Effector memory CD8-positive, alpha-beta T cell (primary cell): Measurements from ENCODE around the gene HCN1.

Experiments used
- ATAC-seq: fragments of 150-1000 bp; cut with Tn5 transposase; replicated peaks from 2 replicates; pipeline ENCODE4 v1.10.0; 2021; ENCODE audit warnings: mild to moderate bottlenecking, moderate library complexity
- DNase-seq, 3 experiments: peaks; one replicate each; pipeline ENCODE4 v3.0.0; 2021
- H3K27ac Mint-ChIP-seq, 2 donors: one replicate each; pipeline ENCODE4 v1.8.0; 2022; ENCODE audit warnings: mild to moderate bottlenecking in 2 of 2, mixed read lengths in 2 of 2, moderate library complexity in 2 of 2
- H3K27me3 Mint-ChIP-seq, 2 donors: one replicate each; pipeline ENCODE4 v1.8.0; 2022; ENCODE audit warnings: mixed read lengths in 2 of 2
- H3K36me3 Mint-ChIP-seq: one replicate; pipeline ENCODE4 v1.8.0; 2022; ENCODE audit warnings: mild to moderate bottlenecking, moderate library complexity, mixed read lengths; ENCODE audit not compliant: insufficient read depth
- H3K4me1 Mint-ChIP-seq, 2 donors: one replicate each; pipeline ENCODE4 v1.8.0; 2022; ENCODE audit warnings: low read depth in 2 of 2, mixed read lengths in 2 of 2
- H3K4me3 Mint-ChIP-seq, 2 donors: one replicate each; pipeline ENCODE4 v1.8.0; 2022; ENCODE audit warnings: mild to moderate bottlenecking in 2 of 2, mixed read lengths in 2 of 2, moderate library complexity in 2 of 2
- H3K9me3 Mint-ChIP-seq, 2 donors: one replicate each; pipeline ENCODE4 v1.8.0; 2022; ENCODE audit warnings: mixed read lengths in 2 of 2

HCN1 gene

GRCh38 chr5:45677524-45677923 is 18.7 kb downstream of the HCN1 start:
- H3K36me3 Mint-ChIP-seq, result no peaks in the 10 kb centered on the region
- no peaks in the 10 kb centered on the region for H3K4me1 Mint-ChIP-seq
- no peaks in the 10 kb centered on the region for H3K27me3 Mint-ChIP-seq
- no peak overlapping the region for H3K27ac Mint-ChIP-seq
- DNase-seq (no peak), ATAC-seq (no peak)
- H3K9me3 Mint-ChIP-seq, result peaks cover 12 to 18% of the 10 kb centered on the region in 2 donors
- H3K4me3 Mint-ChIP-seq, result no peak overlapping the region

- Mint-ChIP-seq H3K27me3 (no peaks in the 10 kb centered on the region), H3K9me3 (peaks cover 15 to 18% of the 10 kb centered on the region in 2 donors), H3K4me3 (no peak overlapping the region), H3K36me3 (no peaks in the 10 kb centered on the region), H3K27ac (no peak overlapping the region), H3K4me1 (no peaks in the 10 kb centered on the region)
- no peak for ATAC-seq
- no peak for DNase-seq
Measured at GRCh38 chr5:45672271-45672670, 23.9 kb downstream of the HCN1 start.

- H3K27ac Mint-ChIP-seq, result no peak overlapping the region
- no peak overlapping the region for H3K4me3 Mint-ChIP-seq
- ATAC-seq, result no peak
- H3K27me3 Mint-ChIP-seq, result no peaks in the 10 kb centered on the region
- no peaks in the 10 kb centered on the region for H3K36me3 Mint-ChIP-seq
- DNase-seq, result no peak
- H3K4me1 Mint-ChIP-seq, result no peaks in the 10 kb centered on the region
- H3K9me3 Mint-ChIP-seq, result peaks cover 15 to 29% of the 10 kb centered on the region in 2 donors
Measured at GRCh38 chr5:45648744-45649143, 47.4 kb downstream of the HCN1 start.

- Mint-ChIP-seq H3K27me3 (no peaks in the 10 kb centered on the region), H3K4me1 (no peaks in the 10 kb centered on the region), H3K27ac (no peak overlapping the region), H3K36me3 (no peaks in the 10 kb centered on the region), H3K9me3 (peaks cover 11 to 17% of the 10 kb centered on the region in 2 donors), H3K4me3 (no peak overlapping the region)
- ATAC-seq (no peak), DNase-seq (no peak)
Measured at GRCh38 chr5:45643056-45643455, 53.1 kb downstream of the HCN1 start.

GRCh38 chr5:45642370-45642769 is 53.8 kb downstream of the HCN1 start:
- no peaks in the 10 kb centered on the region for H3K4me1 Mint-ChIP-seq
- H3K36me3 Mint-ChIP-seq, result no peaks in the 10 kb centered on the region
- H3K27me3 Mint-ChIP-seq, result no peaks in the 10 kb centered on the region
- H3K4me3 Mint-ChIP-seq, result no peak overlapping the region
- peaks cover 7 to 19% of the 10 kb centered on the region in 2 donors for H3K9me3 Mint-ChIP-seq
- H3K27ac Mint-ChIP-seq, result no peak overlapping the region
- DNase-seq, result no peak
- no peak for ATAC-seq

GRCh38 chr5:45639040-45639439 is 57.1 kb downstream of the HCN1 start:
- no peaks in the 10 kb centered on the region for H3K4me1 Mint-ChIP-seq
- H3K27ac Mint-ChIP-seq, result no peak overlapping the region
- DNase-seq (no peak), ATAC-seq (no peak)
- peaks cover 9 to 30% of the 10 kb centered on the region in 2 donors for H3K9me3 Mint-ChIP-seq
- no peak overlapping the region for H3K4me3 Mint-ChIP-seq
- H3K36me3 Mint-ChIP-seq, result no peaks in the 10 kb centered on the region
- H3K27me3 Mint-ChIP-seq, result no peaks in the 10 kb centered on the region

GRCh38 chr5:45627076-45627656 is 69.0 kb downstream of the HCN1 start:
- H3K27me3 Mint-ChIP-seq, result no peaks in the 10 kb centered on the region
- no peak overlapping the region for H3K4me3 Mint-ChIP-seq
- DNase-seq, result no peak
- no peaks in the 10 kb centered on the region for H3K4me1 Mint-ChIP-seq
- peaks cover 12 to 13% of the 10 kb centered on the region in 2 donors for H3K9me3 Mint-ChIP-seq
- no peaks in the 10 kb centered on the region for H3K36me3 Mint-ChIP-seq
- H3K27ac Mint-ChIP-seq, result no peak overlapping the region
- no peak for ATAC-seq

GRCh38 chr5:45623832-45624231 is 72.3 kb downstream of the HCN1 start:
- Mint-ChIP-seq H3K27ac (no peak overlapping the region), H3K36me3 (no peaks in the 10 kb centered on the region), H3K9me3 (peaks cover 16 to 18% of the 10 kb centered on the region in 2 donors), H3K4me1 (no peaks in the 10 kb centered on the region), H3K27me3 (no peaks in the 10 kb centered on the region), H3K4me3 (no peak overlapping the region)
- ATAC-seq (no peak), DNase-seq (no peak)

GRCh38 chr5:45622365-45622764 is 73.8 kb downstream of the HCN1 start:
- Mint-ChIP-seq H3K4me1 (no peaks in the 10 kb centered on the region), H3K4me3 (no peak overlapping the region), H3K36me3 (no peaks in the 10 kb centered on the region), H3K27me3 (no peaks in the 10 kb centered on the region), H3K27ac (no peak overlapping the region), H3K9me3 (peaks cover 22 to 30% of the 10 kb centered on the region in 2 donors)
- DNase-seq, result no peak
- ATAC-seq, result no peak

- DNase-seq (no peak), ATAC-seq (no peak)
- Mint-ChIP-seq H3K4me3 (no peak overlapping the region), H3K27me3 (no peaks in the 10 kb centered on the region), H3K36me3 (no peaks in the 10 kb centered on the region), H3K27ac (no peak overlapping the region), H3K4me1 (no peaks in the 10 kb centered on the region), H3K9me3 (peaks cover 12 to 18% of the 10 kb centered on the region in 2 donors)
Measured at GRCh38 chr5:45617859-45618416, 78.2 kb downstream of the HCN1 start.

GRCh38 chr5:45609661-45610060 is 86.5 kb downstream of the HCN1 start:
- no peaks in the 10 kb centered on the region for H3K27me3 Mint-ChIP-seq
- no peak for ATAC-seq
- H3K36me3 Mint-ChIP-seq, result no peaks in the 10 kb centered on the region
- peaks cover 0 to 4% of the 10 kb centered on the region in 2 donors for H3K9me3 Mint-ChIP-seq
- no peak overlapping the region for H3K4me3 Mint-ChIP-seq
- no peak for DNase-seq
- H3K27ac Mint-ChIP-seq, result no peak overlapping the region
- no peaks in the 10 kb centered on the region for H3K4me1 Mint-ChIP-seq

GRCh38 chr5:45604092-45604491 is 92.1 kb downstream of the HCN1 start:
- DNase-seq (no peak), ATAC-seq (no peak)
- Mint-ChIP-seq H3K36me3 (no peaks in the 10 kb centered on the region), H3K27me3 (no peaks in the 10 kb centered on the region), H3K9me3 (peaks cover 11% of the 10 kb centered on the region in 2 donors), H3K4me1 (no peaks in the 10 kb centered on the region), H3K4me3 (no peak overlapping the region), H3K27ac (no peak overlapping the region)

- DNase-seq (no peak), ATAC-seq (no peak)
- H3K27ac Mint-ChIP-seq, result no peak overlapping the region
- H3K27me3 Mint-ChIP-seq, result no peaks in the 10 kb centered on the region
- peaks cover 8 to 11% of the 10 kb centered on the region in 2 donors for H3K9me3 Mint-ChIP-seq
- H3K4me3 Mint-ChIP-seq, result no peak overlapping the region
- no peaks in the 10 kb centered on the region for H3K36me3 Mint-ChIP-seq
- H3K4me1 Mint-ChIP-seq, result no peaks in the 10 kb centered on the region
Measured at GRCh38 chr5:45601424-45601823, 94.8 kb downstream of the HCN1 start.

GRCh38 chr5:45596320-45596719 is 99.9 kb downstream of the HCN1 start:
- Mint-ChIP-seq H3K4me1 (no peaks in the 10 kb centered on the region), H3K4me3 (no peak overlapping the region), H3K36me3 (no peaks in the 10 kb centered on the region), H3K27ac (no peak overlapping the region), H3K27me3 (no peaks in the 10 kb centered on the region), H3K9me3 (peaks cover 2 to 11% of the 10 kb centered on the region in 2 donors)
- ATAC-seq (no peak), DNase-seq (no peak)
